CD4-positive, alpha-beta T cell (primary cell): Measurements from ENCODE around the gene LTBP4. TPM values are rescaled to one million over a fixed set of nuclear protein-coding genes. Genes with fewer than 3 reads are reported as not detected.

ENCODE experiments used
- ATAC-seq: fragments of 200-7000 bp; cut with Tn5 transposase; one replicate; pipeline ENCODE4 v1.10.0; 2022; ENCODE audit warnings: mild to moderate bottlenecking; ENCODE audit not compliant: poor library complexity
- CTCF ChIA-PET: fragments of 350-600 bp; sonication (Branson Sonifier 250); formaldehyde crosslinking; loops from one replicate; lab custom pipeline; 2021; ENCODE audit warnings: antibody characterized with exemption, inconsistent platforms; lab: Charles Lee
- POLR2A ChIA-PET: fragments of 350-600 bp; sonication (Branson Sonifier 250); formaldehyde crosslinking; loops from one replicate; lab custom pipeline; 2021; ENCODE audit warnings: antibody characterized with exemption, inconsistent platforms; lab: Charles Lee
- DNase-seq, 14 experiments: peaks; one replicate each; pipeline ENCODE4 v3.0.0-alpha.2; 2013 to 2020; ENCODE audit warnings: mixed read lengths in 2 of 14
- H3K27ac ChIP-seq, 2 donors: one replicate each; pipeline versions ENCODE4 v1.5.1 to v1.7.0; 2013; ENCODE audit warnings: low read length in 2 of 2, low read depth in 1 of 2, mild to moderate bottlenecking in 1 of 2
- H3K27me3 ChIP-seq, 2 experiments: 1 replicate in 1 of 2; 2 replicates in 1 of 2; pipeline versions ENCODE4 v1.6.1 to v1.7.0; 2013; ENCODE audit warnings: low read length in 2 of 2, control low read depth in 1 of 2, mild to moderate bottlenecking in 1 of 2, moderate library complexity in 1 of 2; ENCODE audit not compliant: insufficient read depth in 2 of 2, control insufficient read depth in 1 of 2
- H3K36me3 ChIP-seq: one replicate; pipeline ENCODE4 v1.6.1; 2013; ENCODE audit warnings: low read length, control low read depth; ENCODE audit not compliant: insufficient read depth
- H3K4me1 ChIP-seq: one replicate; pipeline ENCODE4 v1.6.1; 2013; ENCODE audit warnings: low read length, control low read depth; ENCODE audit not compliant: insufficient read depth
- H3K4me3 ChIP-seq: one replicate; pipeline ENCODE4 v1.5.1; 2013; ENCODE audit warnings: mild to moderate bottlenecking, low read length, moderate library complexity
- H3K9me3 ChIP-seq, 2 experiments: 1 replicate in 1 of 2; 2 replicates in 1 of 2; pipeline versions ENCODE4 v1.6.1 to v1.7.0; 2013; ENCODE audit warnings: low read length in 2 of 2, mild to moderate bottlenecking in 2 of 2, control low read depth in 1 of 2, moderate library complexity in 1 of 2; ENCODE audit not compliant: control insufficient read depth in 1 of 2, insufficient read depth in 1 of 2
- H3K27ac Mint-ChIP-seq: one replicate; pipeline ENCODE4 v1.8.0; 2020; ENCODE audit warnings: mixed read lengths
- H3K27me3 Mint-ChIP-seq: one replicate; pipeline ENCODE4 v1.8.0; 2021; ENCODE audit warnings: mixed read lengths
- H3K36me3 Mint-ChIP-seq: one replicate; pipeline ENCODE4 v1.8.0; 2021; ENCODE audit warnings: low read depth, mixed read lengths
- H3K4me1 Mint-ChIP-seq: one replicate; pipeline ENCODE4 v1.8.0; 2021; ENCODE audit warnings: low read depth, mixed read lengths
- H3K4me3 Mint-ChIP-seq: one replicate; pipeline ENCODE4 v1.8.0; 2020; ENCODE audit warnings: mild to moderate bottlenecking, mixed read lengths
- H3K9me3 Mint-ChIP-seq: one replicate; pipeline ENCODE4 v1.8.0; 2020; ENCODE audit warnings: mixed read lengths
- intact Hi-C, 2 experiments: fragments of 100-400 bp; cut with DNase I in 1 of 2; cut with micrococcal nuclease in 1 of 2; formaldehyde crosslinking; loops; one replicate each; pipeline versions ENCODE4 v1.15.1 to v1.9.0; 2023 to 2025; cut with DNase I, micrococcal nuclease
- total RNA-seq, 174 experiments: library from RNA in 2 of 174; stranded (reverse) in 2 of 174; gene quantifications; one replicate each; pipeline ENCODE4 v1.2.3 and lab custom pipeline; 2021 to 2026
- TF ChIP-seq, protein P1 (sequence below): fragments of 200-600 bp; IDR thresholded peaks from one replicate; pipeline ENCODE4 v1.8.0; 2022; ENCODE audit warnings: antibody characterized with exemption, mild to moderate bottlenecking

Gene LTBP4
- total RNA-seq, 2 experiments from 2014 or later, result 116 to 134 TPM

DNA sequence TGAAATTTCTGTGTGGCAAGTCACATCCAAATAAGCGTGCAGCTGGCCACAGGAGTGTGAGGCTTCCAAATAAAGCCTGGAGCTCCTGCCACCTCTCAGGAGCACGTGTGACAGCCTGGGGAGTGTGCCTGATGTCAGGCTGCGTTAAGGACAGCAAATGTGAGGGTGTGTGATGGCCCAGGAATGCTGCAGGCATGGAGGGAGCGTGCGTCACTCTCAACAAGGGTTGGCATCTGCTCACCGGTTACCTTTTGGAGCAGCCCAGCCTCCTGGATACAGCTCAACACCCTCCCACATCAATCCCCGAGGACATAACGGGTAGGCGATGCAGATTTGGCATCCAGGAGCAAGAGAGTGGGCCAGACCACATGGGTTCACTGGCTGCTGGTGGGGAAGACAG lies 70.2 kb downstream of the LTBP4 start:
- ChIA-PET CTCF (no interaction called here), POLR2A (no interaction called here)
- Histone ChIP-seq H3K9me3 (peaks cover 4% of the 10 kb centered on the region in 2 experiments), H3K27ac (no peak overlapping the region), H3K27me3 (no peaks in the 10 kb centered on the region), H3K36me3 (peaks cover 30% of the 10 kb centered on the region), H3K4me3 (no peak overlapping the region), H3K4me1 (peaks cover 8% of the 10 kb centered on the region)
- Mint-ChIP-seq H3K27me3 (no peaks in the 10 kb centered on the region), H3K4me3 (no peak overlapping the region), H3K9me3 (peaks cover 5% of the 10 kb centered on the region), H3K4me1 (no peaks in the 10 kb centered on the region), H3K27ac (no peak overlapping the region), H3K36me3 (peaks cover 45% of the 10 kb centered on the region)
- TF ChIP-seq, protein P1, sequence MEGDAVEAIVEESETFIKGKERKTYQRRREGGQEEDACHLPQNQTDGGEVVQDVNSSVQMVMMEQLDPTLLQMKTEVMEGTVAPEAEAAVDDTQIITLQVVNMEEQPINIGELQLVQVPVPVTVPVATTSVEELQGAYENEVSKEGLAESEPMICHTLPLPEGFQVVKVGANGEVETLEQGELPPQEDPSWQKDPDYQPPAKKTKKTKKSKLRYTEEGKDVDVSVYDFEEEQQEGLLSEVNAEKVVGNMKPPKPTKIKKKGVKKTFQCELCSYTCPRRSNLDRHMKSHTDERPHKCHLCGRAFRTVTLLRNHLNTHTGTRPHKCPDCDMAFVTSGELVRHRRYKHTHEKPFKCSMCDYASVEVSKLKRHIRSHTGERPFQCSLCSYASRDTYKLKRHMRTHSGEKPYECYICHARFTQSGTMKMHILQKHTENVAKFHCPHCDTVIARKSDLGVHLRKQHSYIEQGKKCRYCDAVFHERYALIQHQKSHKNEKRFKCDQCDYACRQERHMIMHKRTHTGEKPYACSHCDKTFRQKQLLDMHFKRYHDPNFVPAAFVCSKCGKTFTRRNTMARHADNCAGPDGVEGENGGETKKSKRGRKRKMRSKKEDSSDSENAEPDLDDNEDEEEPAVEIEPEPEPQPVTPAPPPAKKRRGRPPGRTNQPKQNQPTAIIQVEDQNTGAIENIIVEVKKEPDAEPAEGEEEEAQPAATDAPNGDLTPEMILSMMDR, result no peak
- ATAC-seq (no peak), DNase-seq (no peak)
- intact Hi-C loops, result no loop called here

DNA sequence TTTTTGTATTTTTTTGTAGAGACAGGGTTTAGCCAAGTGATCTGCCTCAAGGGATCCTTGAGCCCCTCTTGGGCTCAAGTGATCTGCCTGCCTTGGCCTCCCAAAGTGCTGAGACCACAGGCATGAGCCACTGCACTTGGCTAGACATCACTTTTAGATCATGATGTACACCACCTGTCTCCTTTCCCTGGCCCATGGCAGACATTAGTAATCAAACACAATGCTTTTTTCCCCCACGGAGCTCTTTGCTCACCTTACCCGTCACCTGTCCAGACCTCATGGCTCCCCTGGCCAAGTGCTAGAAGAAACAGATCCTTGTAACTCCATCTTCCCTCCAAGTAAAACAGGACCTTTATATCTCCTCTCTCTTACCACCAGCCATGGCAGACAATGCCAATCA lies 70.9 kb downstream of the LTBP4 start:
- no peaks in the 10 kb centered on the region for H3K27me3 Mint-ChIP-seq
- H3K36me3 Mint-ChIP-seq, result peaks cover 39% of the 10 kb centered on the region
- peaks cover 30% of the 10 kb centered on the region for H3K36me3 ChIP-seq
- TF ChIP-seq, protein P1, result no peak
- no peak for DNase-seq
- H3K27ac Mint-ChIP-seq, result no peak overlapping the region
- no peaks in the 10 kb centered on the region for H3K27me3 ChIP-seq
- no peaks in the 10 kb centered on the region for H3K4me1 Mint-ChIP-seq
- no peak overlapping the region for H3K4me3 Mint-ChIP-seq
- ChIA-PET CTCF (no interaction called here), POLR2A (no interaction called here)
- peaks cover 8% of the 10 kb centered on the region for H3K4me1 ChIP-seq
- H3K9me3 ChIP-seq, result peaks cover 4% of the 10 kb centered on the region in 2 experiments
- peaks cover 5% of the 10 kb centered on the region for H3K9me3 Mint-ChIP-seq
- ATAC-seq, result no peak
- intact Hi-C loops, result no loop called here
- H3K4me3 ChIP-seq, result no peak overlapping the region
- H3K27ac ChIP-seq, result no peak overlapping the region

DNA sequence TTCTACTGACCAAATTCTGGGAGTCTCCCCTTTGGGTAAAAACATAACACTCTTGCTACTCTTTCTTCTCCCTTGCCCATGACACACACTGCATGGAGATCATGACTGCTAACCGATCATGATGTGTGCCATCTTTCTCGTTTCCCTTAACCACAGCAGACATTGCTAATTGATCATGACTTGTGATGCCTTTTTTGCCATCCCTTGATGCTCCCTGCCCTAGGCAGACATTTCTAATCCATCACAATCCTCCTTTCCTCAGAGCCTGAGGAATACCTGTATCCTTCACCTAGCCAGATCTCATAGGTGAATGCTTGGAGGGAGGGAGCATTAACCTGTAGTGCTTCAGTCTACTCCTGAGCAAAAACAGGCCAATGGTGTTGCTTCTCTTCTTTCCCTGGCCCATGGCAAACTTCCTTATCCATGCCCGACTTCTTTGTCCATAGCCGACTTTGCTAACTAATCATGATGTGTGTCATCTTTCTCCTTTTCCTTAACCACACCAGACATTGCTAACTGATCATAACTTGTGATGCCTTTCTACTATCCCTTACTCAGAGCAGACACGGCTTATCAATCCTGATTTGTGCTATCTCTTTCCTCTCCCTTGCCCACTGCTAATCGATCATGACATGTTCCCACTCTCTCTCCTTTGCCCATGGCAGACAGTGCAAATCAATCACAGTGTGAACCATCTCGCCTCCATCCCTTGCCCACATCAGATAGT lies 71.6 kb downstream of the LTBP4 start:
- Histone ChIP-seq H3K4me1 (peaks cover 8% of the 10 kb centered on the region), H3K9me3 (peaks cover 4% of the 10 kb centered on the region in 2 experiments), H3K27me3 (no peaks in the 10 kb centered on the region), H3K27ac (no peak overlapping the region), H3K36me3 (peaks cover 30% of the 10 kb centered on the region), H3K4me3 (no peak overlapping the region)
- ChIA-PET CTCF (no interaction called here), POLR2A (no interaction called here)
- intact Hi-C loops, result no loop called here
- DNase-seq (no peak), ATAC-seq (no peak)
- H3K4me1 Mint-ChIP-seq, result no peaks in the 10 kb centered on the region
- H3K27me3 Mint-ChIP-seq, result no peaks in the 10 kb centered on the region
- no peak overlapping the region for H3K27ac Mint-ChIP-seq
- peaks cover 5% of the 10 kb centered on the region for H3K9me3 Mint-ChIP-seq
- TF ChIP-seq, protein P1, result no peak
- H3K4me3 Mint-ChIP-seq, result no peak overlapping the region
- H3K36me3 Mint-ChIP-seq, result peaks cover 41% of the 10 kb centered on the region
